Activated naive CD4-positive, alpha-beta T cell (primary cell): ENCODE data around the gene RAB40B.
"Not testable (repeated sequence)": the region's sequence is repeated elsewhere in the genome, so short reads cannot be mapped to it uniquely, and the experiment has no call there.

ENCODE experiments used
- DNase-seq, 4 experiments: peaks; one replicate each; lab custom pipeline; 2025; lab: John Stamatoyannopoulos, UW

The RAB40B gene, protein sequence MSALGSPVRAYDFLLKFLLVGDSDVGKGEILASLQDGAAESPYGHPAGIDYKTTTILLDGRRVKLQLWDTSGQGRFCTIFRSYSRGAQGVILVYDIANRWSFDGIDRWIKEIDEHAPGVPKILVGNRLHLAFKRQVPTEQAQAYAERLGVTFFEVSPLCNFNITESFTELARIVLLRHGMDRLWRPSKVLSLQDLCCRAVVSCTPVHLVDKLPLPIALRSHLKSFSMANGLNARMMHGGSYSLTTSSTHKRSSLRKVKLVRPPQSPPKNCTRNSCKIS

DNA sequence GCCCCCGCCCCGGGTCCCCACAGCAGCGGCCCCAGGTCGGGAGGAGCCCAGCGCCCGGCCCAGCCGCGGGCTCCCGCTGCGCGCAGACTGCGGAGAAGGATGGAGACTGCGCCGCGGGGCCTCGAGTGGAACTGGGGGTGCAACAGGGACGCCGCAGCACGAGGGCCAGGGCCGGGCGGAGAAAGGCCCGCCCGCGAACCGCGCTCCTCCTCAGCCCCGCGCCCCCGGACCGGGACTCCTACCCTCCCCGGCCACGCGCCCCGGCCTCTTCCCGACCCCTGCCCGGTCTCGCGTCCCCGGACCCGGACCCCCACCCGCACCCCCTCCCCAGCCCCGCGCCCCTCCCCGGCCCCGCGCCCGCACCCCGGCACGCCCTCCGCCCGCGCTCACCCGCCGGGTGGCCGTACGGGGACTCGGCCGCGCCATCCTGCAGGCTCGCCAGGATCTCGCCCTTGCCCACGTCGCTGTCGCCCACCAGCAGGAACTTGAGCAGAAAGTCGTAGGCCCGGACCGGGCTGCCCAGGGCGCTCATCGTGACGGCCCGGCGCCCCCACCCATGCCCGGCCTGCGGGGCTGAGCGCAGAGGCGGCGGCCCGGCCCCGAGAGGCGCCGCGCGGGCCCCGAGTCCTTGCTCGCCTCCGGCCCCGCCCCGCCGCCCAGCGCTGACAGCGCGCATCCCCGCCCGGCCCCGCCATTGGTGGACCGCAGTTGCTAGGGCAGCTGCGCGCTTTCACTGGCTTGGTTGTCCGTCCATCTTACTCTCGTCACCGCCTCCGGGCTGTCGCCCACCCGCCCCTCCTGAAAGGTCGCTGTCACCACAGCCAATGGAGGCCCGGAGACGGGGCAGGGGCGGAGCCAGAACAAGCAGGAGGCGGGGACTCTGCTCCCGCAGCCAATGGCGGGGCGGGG is at the start of gene RAB40B:
RAB40B (minus strand) TSS at position 634 of the 909 bp plus-strand sequence; CDS start at position 532, 102 bp downstream.
- DNase-seq, result peak; percentile 92 to 98 (median 97)

DNA sequence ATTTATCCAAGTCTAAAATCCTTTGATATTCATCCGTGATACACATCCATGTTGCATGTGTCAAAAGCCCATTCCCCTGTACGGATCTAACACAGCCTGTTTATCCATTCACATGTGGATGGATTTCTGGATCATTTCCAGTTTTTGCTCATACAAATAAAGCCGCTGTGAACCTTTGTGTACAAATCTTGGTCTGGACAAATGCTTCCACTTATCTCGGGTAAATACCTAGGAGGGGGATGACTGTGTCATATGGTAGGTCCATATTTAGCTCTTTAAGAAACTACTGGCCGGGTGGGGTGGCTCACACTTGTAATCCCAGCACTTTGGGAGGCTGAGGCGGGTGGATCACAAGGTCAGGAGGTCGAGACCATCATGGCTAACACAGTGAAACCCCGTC is 47.0 kb upstream of the RAB40B start:
- DNase-seq, result no peak

DNA sequence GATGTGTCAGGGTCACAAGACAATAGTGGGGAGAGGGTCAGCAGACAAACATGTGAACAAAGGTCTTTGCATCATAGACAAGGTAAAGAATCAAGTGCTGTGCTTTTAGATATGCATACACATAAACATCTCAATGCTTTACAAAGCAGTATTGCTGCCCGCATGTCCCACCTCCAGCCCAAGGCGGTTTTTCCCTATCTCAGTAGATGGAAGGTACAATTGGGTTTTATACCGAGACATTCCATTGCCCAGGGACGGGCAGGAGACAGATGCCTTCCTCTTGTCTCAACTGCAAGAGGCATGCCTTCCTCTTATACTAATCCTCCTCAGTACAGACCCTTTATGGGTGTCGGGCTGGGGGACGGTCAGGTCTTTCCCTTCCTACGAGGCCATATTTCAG is 46.2 kb upstream of the RAB40B start:
- not testable (repeated sequence) for DNase-seq

GRCh38 chr17:82743344-82744219 is 45.1 kb upstream of the RAB40B start:
- no peak for DNase-seq

- no peak for DNase-seq
These were observed 42.6 kb upstream of the RAB40B start for GRCh38 chr17:82740906-82741759.

GRCh38 chr17:82737967-82738877 is 39.7 kb upstream of the RAB40B start:
- DNase-seq, result no peak

DNA sequence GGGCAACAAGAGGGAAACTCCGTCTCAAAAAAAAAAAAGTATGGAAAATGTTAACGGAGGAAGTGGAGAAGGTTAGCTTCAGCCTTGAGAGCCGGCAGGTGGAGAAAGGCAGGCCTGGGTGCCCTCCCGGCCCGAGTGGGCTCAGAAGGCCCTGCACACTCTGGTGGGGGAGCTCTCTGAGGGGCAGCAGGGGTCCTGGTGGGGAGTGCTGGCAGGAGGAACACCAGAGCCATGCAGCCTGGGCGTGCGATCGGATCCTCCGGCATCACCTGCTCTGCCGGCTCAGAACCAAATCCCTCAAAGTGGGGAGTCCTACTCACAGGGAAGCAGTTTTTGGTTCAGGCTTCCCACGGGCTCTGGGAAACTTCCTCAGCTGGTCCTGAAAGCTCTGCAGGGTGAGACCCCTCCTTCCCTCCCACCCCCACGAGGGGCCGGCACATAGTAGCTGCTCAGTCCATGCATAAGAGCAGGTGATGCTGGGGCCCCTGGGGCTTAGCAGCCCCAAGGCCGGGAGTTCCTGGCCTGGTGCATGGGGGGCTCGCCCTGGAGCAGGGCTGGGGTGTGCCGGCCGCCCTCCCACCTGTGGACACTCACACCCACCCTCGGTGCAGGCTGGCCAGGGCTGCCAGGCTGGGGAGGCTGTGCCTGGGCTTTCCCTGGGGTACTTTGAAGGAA is 38.1 kb upstream of the RAB40B start:
- DNase-seq, result no peak

DNA sequence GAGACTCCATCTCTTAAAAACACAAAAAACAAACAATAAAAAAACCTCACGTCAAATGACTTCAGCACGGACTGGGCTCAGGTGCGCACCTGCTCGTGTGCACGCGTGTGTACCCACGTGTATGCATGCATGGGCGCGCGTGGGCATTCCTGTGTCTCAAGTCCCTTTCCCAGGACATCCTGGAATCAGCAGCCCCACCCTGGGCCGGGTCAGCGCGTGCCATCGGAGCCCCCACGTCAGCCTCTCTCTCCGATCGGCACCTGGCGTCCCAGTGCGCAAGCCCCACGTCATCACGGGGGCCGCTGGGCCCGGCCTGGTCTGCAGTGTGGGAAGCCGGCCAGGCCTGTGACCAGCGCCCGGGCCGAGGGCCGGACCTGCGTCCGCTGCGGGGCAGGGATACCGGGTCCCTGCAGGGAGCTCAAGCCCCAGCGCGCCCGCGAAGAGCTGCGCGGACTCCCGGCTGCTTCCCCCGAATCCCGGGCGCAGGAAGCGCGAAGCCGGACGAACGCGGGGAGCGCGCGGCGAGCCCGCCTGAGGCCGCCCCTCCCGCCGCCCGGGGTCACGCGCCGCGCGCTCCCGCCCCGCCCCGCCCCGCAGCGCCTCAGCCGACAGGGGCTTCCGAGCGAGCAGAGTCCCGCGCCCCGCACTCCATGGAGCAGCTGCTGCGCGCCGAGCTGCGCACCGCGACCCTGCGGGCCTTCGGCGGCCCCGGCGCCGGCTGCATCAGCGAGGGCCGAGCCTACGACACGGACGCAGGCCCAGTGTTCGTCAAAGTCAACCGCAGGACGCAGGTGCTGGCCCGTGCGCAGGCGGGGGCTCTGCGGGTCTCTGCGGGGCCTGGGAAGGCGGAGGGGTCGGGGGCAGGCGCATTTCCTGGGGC is 36.7 kb upstream of the RAB40B start, which contains the start of gene FN3K:
FN3K (plus strand) TSS at position 629 of the 880 bp plus-strand sequence; CDS start at position 651, 22 bp downstream.
- peak in 1 of 4 experiments; percentile 46 for DNase-seq

- DNase-seq, result no peak
These were observed 33.7 kb upstream of the RAB40B start for GRCh38 chr17:82732118-82732743.

GRCh38 chr17:82729479-82730260 is 31.2 kb upstream of the RAB40B start:
- DNase-seq, result no peak

DNA sequence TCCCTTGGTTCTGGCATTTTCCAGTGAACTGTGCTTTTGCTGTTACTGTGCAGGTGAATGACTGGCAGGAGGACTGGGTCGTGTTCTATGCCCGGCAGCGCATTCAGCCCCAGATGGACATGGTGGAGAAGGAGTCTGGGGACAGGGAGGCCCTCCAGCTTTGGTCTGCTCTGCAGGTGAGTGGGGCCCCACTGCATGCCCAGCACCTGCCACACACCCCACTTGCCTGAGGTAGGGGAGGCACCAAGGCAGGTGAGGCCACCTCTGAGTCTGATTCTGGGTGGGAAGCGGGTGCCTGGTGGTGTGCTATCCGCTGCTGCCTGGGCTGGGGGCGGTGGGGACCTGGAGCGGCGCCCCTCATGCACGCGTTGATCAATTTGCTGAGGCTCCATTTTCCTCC is 27.9 kb upstream of the RAB40B start:
- DNase-seq, result no peak

DNA sequence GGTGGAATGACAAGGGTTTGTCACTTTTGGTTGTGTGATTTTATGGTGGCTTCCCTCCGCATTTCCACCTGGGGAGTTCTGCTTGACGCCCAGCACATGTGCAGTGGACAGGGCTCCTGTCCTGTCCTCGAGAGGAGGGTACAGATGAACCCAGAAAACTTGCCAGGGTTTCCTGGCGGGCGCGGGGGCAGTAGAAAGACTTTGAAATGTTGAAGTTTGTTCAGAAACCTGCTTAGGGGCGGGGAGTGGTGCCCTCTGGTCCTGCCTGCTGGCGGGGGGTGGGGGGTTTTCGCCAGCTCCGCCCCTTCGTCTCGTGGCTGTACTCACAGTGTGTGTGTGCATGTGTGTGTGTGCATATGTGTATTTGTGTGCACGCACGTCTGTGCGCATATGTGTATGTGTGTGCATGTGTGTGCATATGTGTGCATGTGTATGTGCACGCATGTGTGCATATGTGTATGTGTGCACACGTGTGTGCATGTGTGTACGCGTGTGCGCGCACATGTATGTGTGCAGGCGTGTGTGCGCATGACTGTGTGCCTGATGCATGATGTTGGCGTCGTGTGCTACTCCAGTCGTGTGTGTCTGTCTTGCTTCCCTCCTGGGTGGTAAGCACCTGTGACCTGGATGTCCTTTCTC is 24.8 kb upstream of the RAB40B start:
- DNase-seq, result no peak

GRCh38 chr17:82722341-82723013 is 24.0 kb upstream of the RAB40B start:
- no peak for DNase-seq

GRCh38 chr17:82720204-82720603 is 21.7 kb upstream of the RAB40B start:
- no peak for DNase-seq

- DNase-seq, result no peak
These were observed 20.6 kb upstream of the RAB40B start for GRCh38 chr17:82718986-82719685.
